SK-N-SH treated with all-trans-retinoic acid at 6 μM for 48 hours (cell line): ENCODE results near the gene ZFHX3.
A peak's percentile ranks its signal among the peaks of the same experiment; 100 is the strongest.

Experiments
- ATAC-seq: fragments of 200-7000 bp; cut with Tn5 transposase; 3 replicates; pipeline ENCODE4 v1.9.1; 2020; ENCODE audit warnings: mild to moderate bottlenecking, moderate library complexity
- ARNTL ChIP-seq: fragments of 450-650 bp; formaldehyde crosslinking; IDR thresholded peaks from 2 replicates; pipeline ENCODE4 v1.5.0; 2020; ENCODE audit warnings: low read depth, mild to moderate bottlenecking, moderate library complexity, borderline replicate concordance
- BACH2 ChIP-seq: fragments of 250-450 bp; sonication (Bioruptor Pico); IDR thresholded peaks from 2 replicates; pipeline ENCODE4 v1.9.0; 2021; ENCODE audit warnings: mild to moderate bottlenecking, borderline replicate concordance
- CSDC2 ChIP-seq: fragments of 250-450 bp; sonication (Bioruptor Pico); IDR thresholded peaks from 2 replicates; pipeline ENCODE4 v1.5.0; 2020; ENCODE audit warnings: mild to moderate bottlenecking, moderate library complexity
- GLIS3 ChIP-seq: fragments of 250-450 bp; sonication (Bioruptor Pico); IDR thresholded peaks from 2 replicates; pipeline ENCODE4 v1.5.0; 2020; ENCODE audit warnings: mild to moderate bottlenecking, moderate library complexity
- ISL1 ChIP-seq: fragments of 250-450 bp; sonication (Bioruptor Pico); IDR thresholded peaks from 2 replicates; pipeline ENCODE4 v2.1.2; 2022; ENCODE audit warnings: mild to moderate bottlenecking, moderate library complexity
- OSR1 ChIP-seq: fragments of 250-450 bp; sonication (Bioruptor Pico); IDR thresholded peaks from 2 replicates; pipeline ENCODE4 v1.8.0; 2022; ENCODE audit warnings: moderate library complexity, mild to moderate bottlenecking, inconsistent platforms
- PATZ1 ChIP-seq: fragments of 250-450 bp; sonication (Bioruptor Pico); IDR thresholded peaks from 2 replicates; pipeline ENCODE4 v1.8.0; 2020; ENCODE audit warnings: mild to moderate bottlenecking, moderate library complexity, borderline replicate concordance
- PPARA ChIP-seq: fragments of 250-450 bp; sonication (Bioruptor Pico); IDR thresholded peaks from 2 replicates; pipeline ENCODE4 v1.5.0; 2020; ENCODE audit warnings: mild to moderate bottlenecking, borderline replicate concordance
- SNAI2 ChIP-seq: fragments of 250-450 bp; sonication (Bioruptor Pico); IDR thresholded peaks from 2 replicates; pipeline ENCODE4 v1.5.0; 2020; ENCODE audit warnings: mild to moderate bottlenecking, moderate library complexity
- TCF4 ChIP-seq: fragments of 250-450 bp; sonication (Bioruptor Pico); IDR thresholded peaks from 2 replicates; pipeline ENCODE4 v1.8.0; 2021; ENCODE audit warnings: mild to moderate bottlenecking, moderate library complexity, borderline replicate concordance
- TOX ChIP-seq: fragments of 250-450 bp; sonication (Bioruptor Pico); IDR thresholded peaks from 2 replicates; pipeline ENCODE4 v1.8.0; 2021; ENCODE audit warnings: mild to moderate bottlenecking, moderate library complexity, borderline replicate concordance
- ZC3H10 ChIP-seq: fragments of 250-450 bp; sonication (Bioruptor Pico); IDR thresholded peaks from 2 replicates; pipeline ENCODE4 v1.5.1; 2021; ENCODE audit warnings: mild to moderate bottlenecking, moderate library complexity
- ZFP3 ChIP-seq: fragments of 250-450 bp; sonication (Bioruptor Pico); IDR thresholded peaks from 2 replicates; pipeline ENCODE4 v1.5.0; 2020; ENCODE audit warnings: mild to moderate bottlenecking, moderate library complexity
- ZFP30 ChIP-seq: fragments of 450-650 bp; formaldehyde crosslinking; IDR thresholded peaks from 2 replicates; pipeline ENCODE4 v1.5.0; 2022; ENCODE audit warnings: mild to moderate bottlenecking, moderate library complexity
- ZNF8 ChIP-seq: fragments of 450-650 bp; formaldehyde crosslinking; IDR thresholded peaks from 2 replicates; pipeline ENCODE4 v1.5.0; 2020; ENCODE audit warnings: mild to moderate bottlenecking, moderate library complexity
- TF ChIP-seq, protein P1 (sequence below): fragments of 250-450 bp; sonication (Bioruptor Pico); IDR thresholded peaks from 2 replicates; pipeline ENCODE4 v1.5.1; 2020; ENCODE audit warnings: low read depth, mild to moderate bottlenecking, moderate library complexity
- TF ChIP-seq, protein P2 (sequence below): fragments of 250-450 bp; sonication (Bioruptor Pico); IDR thresholded peaks from 2 replicates; pipeline ENCODE4 v1.5.0; 2020; ENCODE audit warnings: mild to moderate bottlenecking, moderate library complexity
- TF ChIP-seq, protein P3 (sequence below): fragments of 250-450 bp; sonication (Bioruptor Pico); IDR thresholded peaks from 2 replicates; pipeline ENCODE4 v1.8.0; 2021; ENCODE audit warnings: low read depth, mild to moderate bottlenecking, moderate library complexity, borderline replicate concordance
- TF ChIP-seq, protein P4 (sequence below): fragments of 250-450 bp; sonication (Bioruptor Pico); IDR thresholded peaks from 2 replicates; pipeline ENCODE4 v1.5.1; 2021; ENCODE audit warnings: mild to moderate bottlenecking, moderate library complexity

ZFHX3 gene

DNA sequence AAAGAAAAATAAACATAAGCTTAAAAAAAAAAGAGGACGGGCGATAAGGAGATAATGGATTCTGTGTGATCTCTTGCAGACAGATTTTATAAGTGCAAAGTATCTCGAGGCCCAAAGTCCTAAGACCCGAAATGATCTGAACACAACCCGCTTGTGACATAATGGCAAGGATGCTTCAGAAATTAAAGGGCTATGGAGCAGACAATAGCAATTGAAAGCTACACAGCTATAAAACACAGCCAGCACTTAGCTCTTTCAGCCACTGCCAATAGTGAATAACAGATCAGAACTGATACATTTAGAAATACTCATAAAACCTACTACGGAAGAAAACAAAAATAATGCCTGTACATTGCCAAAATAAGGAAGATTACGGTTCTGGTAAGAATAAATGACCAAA lies 117.5 kb downstream of the ZFHX3 start:
- no peak for ATAC-seq
- no peak for TF ChIP-seq CSDC2 (CRISPR knock-in tag)
- no peak for TF ChIP-seq OSR1
- no peak for TF ChIP-seq SNAI2 (CRISPR knock-in tag)
- TF ChIP-seq BACH2 = no peak
- TF ChIP-seq, protein P1, sequence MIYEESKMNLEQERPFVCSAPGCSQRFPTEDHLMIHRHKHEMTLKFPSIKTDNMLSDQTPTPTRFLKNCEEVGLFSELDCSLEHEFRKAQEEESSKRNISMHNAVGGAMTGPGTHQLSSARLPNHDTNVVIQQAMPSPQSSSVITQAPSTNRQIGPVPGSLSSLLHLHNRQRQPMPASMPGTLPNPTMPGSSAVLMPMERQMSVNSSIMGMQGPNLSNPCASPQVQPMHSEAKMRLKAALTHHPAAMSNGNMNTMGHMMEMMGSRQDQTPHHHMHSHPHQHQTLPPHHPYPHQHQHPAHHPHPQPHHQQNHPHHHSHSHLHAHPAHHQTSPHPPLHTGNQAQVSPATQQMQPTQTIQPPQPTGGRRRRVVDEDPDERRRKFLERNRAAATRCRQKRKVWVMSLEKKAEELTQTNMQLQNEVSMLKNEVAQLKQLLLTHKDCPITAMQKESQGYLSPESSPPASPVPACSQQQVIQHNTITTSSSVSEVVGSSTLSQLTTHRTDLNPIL (CRISPR knock-in tag) = no peak
- TF ChIP-seq ZNF8 (CRISPR knock-in tag) = no peak
- no peak for TF ChIP-seq PATZ1 (CRISPR knock-in tag)
- TF ChIP-seq ARNTL (CRISPR knock-in tag) = no peak
- no peak for TF ChIP-seq TOX (CRISPR knock-in tag)

- no peak for ATAC-seq
- no peak for TF ChIP-seq ZC3H10
- TF ChIP-seq PPARA = no peak
- TF ChIP-seq ZNF8 (CRISPR knock-in tag) = no peak
- no peak for TF ChIP-seq GLIS3 (CRISPR knock-in tag)
- no peak for TF ChIP-seq TOX (CRISPR knock-in tag)
- no peak for TF ChIP-seq TCF4
- TF ChIP-seq SNAI2 (CRISPR knock-in tag) = no peak
- TF ChIP-seq, protein P2, sequence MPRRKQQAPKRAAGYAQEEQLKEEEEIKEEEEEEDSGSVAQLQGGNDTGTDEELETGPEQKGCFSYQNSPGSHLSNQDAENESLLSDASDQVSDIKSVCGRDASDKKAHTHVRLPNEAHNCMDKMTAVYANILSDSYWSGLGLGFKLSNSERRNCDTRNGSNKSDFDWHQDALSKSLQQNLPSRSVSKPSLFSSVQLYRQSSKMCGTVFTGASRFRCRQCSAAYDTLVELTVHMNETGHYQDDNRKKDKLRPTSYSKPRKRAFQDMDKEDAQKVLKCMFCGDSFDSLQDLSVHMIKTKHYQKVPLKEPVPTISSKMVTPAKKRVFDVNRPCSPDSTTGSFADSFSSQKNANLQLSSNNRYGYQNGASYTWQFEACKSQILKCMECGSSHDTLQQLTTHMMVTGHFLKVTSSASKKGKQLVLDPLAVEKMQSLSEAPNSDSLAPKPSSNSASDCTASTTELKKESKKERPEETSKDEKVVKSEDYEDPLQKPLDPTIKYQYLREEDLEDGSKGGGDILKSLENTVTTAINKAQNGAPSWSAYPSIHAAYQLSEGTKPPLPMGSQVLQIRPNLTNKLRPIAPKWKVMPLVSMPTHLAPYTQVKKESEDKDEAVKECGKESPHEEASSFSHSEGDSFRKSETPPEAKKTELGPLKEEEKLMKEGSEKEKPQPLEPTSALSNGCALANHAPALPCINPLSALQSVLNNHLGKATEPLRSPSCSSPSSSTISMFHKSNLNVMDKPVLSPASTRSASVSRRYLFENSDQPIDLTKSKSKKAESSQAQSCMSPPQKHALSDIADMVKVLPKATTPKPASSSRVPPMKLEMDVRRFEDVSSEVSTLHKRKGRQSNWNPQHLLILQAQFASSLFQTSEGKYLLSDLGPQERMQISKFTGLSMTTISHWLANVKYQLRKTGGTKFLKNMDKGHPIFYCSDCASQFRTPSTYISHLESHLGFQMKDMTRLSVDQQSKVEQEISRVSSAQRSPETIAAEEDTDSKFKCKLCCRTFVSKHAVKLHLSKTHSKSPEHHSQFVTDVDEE (CRISPR knock-in tag) = no peak
- TF ChIP-seq ZFP3 (CRISPR knock-in tag) = no peak
Measured at GRCh38 chr16:72928090-72928981, 119.6 kb downstream of the ZFHX3 start.

GRCh38 chr16:72927199-72928089 lies 120.5 kb downstream of the ZFHX3 start:
- TF ChIP-seq ZC3H10 (no peak), ISL1 (CRISPR knock-in tag) (0 out of 2 replicates have a peak, but pooled peaks have one; percentile 20)
- ATAC-seq = no peak

GRCh38 chr16:72926177-72927070 lies 121.5 kb downstream of the ZFHX3 start:
- ATAC-seq = no peak
- TF ChIP-seq ZFP3 (CRISPR knock-in tag) (no peak), ZFP30 (no peak), ZNF8 (CRISPR knock-in tag) (no peak), SNAI2 (CRISPR knock-in tag) (no peak), ISL1 (CRISPR knock-in tag) (no peak), PATZ1 (CRISPR knock-in tag) (no peak)
- TF ChIP-seq, protein P3, sequence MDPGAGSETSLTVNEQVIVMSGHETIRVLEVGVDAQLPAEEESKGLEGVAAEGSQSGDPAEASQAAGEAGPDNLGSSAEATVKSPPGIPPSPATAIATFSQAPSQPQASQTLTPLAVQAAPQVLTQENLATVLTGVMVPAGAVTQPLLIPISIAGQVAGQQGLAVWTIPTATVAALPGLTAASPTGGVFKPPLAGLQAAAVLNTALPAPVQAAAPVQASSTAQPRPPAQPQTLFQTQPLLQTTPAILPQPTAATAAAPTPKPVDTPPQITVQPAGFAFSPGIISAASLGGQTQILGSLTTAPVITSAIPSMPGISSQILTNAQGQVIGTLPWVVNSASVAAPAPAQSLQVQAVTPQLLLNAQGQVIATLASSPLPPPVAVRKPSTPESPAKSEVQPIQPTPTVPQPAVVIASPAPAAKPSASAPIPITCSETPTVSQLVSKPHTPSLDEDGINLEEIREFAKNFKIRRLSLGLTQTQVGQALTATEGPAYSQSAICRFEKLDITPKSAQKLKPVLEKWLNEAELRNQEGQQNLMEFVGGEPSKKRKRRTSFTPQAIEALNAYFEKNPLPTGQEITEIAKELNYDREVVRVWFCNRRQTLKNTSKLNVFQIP = no peak
- TF ChIP-seq, protein P4, sequence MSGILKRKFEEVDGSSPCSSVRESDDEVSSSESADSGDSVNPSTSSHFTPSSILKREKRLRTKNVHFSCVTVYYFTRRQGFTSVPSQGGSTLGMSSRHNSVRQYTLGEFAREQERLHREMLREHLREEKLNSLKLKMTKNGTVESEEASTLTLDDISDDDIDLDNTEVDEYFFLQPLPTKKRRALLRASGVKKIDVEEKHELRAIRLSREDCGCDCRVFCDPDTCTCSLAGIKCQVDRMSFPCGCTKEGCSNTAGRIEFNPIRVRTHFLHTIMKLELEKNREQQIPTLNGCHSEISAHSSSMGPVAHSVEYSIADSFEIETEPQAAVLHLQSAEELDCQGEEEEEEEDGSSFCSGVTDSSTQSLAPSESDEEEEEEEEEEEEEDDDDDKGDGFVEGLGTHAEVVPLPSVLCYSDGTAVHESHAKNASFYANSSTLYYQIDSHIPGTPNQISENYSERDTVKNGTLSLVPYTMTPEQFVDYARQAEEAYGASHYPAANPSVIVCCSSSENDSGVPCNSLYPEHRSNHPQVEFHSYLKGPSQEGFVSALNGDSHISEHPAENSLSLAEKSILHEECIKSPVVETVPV = no peak
